Gastrocnemius medialis (tissue), 4 donors: ENCODE measurements around the gene SLC6A8.

ENCODE experiments used
- POLR2A ChIP-seq, 2 donors: fragments of 450-650 bp; IDR thresholded peaks; one replicate each; pipeline ENCODE4 v1.6.1; 2017; ENCODE audit warnings: antibody characterized with exemption in 2 of 2, mild to moderate bottlenecking in 2 of 2, moderate library complexity in 2 of 2
- TF ChIP-seq, protein P1 (sequence below), 5 experiments: fragments of 450-650 bp in 3 of 5; fragments of 200-600 bp in 2 of 5; sonication (generic) in 2 of 5; IDR thresholded peaks in 4 of 5; conservative IDR thresholded peaks in 1 of 5; 1 replicate in 4 of 5; 2 replicates in 1 of 5; pipeline ENCODE4 v1.5.1; 2016 to 2019; ENCODE audit warnings: antibody characterized with exemption in 5 of 5, mild to moderate bottlenecking in 3 of 5, moderate library complexity in 3 of 5

DNA sequence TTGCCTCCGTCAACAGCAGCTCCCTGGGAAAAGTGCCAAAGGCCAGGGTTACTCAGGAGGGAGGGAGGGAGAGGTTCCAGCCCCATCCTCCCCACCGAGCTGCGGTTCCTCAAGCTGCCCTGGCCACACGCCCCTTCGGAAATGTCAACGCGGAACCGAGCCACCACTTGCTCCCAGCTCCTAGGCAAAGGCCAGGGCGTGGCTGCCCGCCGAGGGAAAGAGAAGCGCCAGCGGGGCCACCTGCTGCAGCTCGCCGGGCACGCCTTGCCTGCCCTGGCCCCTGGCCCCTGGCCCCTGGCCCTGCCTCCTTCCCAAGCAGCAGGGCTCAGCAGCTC lies 15.3 kb downstream of the SLC6A8 start:
- TF ChIP-seq POLR2A (IDR thresholded peaks at IDR 0.05): no peak
- TF ChIP-seq, protein P1, sequence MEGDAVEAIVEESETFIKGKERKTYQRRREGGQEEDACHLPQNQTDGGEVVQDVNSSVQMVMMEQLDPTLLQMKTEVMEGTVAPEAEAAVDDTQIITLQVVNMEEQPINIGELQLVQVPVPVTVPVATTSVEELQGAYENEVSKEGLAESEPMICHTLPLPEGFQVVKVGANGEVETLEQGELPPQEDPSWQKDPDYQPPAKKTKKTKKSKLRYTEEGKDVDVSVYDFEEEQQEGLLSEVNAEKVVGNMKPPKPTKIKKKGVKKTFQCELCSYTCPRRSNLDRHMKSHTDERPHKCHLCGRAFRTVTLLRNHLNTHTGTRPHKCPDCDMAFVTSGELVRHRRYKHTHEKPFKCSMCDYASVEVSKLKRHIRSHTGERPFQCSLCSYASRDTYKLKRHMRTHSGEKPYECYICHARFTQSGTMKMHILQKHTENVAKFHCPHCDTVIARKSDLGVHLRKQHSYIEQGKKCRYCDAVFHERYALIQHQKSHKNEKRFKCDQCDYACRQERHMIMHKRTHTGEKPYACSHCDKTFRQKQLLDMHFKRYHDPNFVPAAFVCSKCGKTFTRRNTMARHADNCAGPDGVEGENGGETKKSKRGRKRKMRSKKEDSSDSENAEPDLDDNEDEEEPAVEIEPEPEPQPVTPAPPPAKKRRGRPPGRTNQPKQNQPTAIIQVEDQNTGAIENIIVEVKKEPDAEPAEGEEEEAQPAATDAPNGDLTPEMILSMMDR (IDR thresholded peaks at IDR 0.05 in 4 of 5, conservative IDR thresholded peaks at IDR 0.05 in 1 of 5): no peak
